ENCODE data around the gene NELFB.

GRCh38 chr9:137232510-137232909 is 22.6 kb upstream of the NELFB start:
- TF ChIP-seq CTCF (conservative IDR thresholded peaks at IDR 0.05; ENCODE audit: low read length): no peak
- TF ChIP-seq EZH2phosphoT487 (IDR thresholded peaks at IDR 0.05; ENCODE audit: borderline replicate concordance, low read depth, low read length): no peak
